ENCODE data around the gene ARG2.
A peak's percentile ranks its signal among the peaks of the same experiment; 100 is the strongest.

Gene ARG2
- total RNA-seq: 0.78 to 25.0 (median 1.3) reads per million in 9 experiments

DNA sequence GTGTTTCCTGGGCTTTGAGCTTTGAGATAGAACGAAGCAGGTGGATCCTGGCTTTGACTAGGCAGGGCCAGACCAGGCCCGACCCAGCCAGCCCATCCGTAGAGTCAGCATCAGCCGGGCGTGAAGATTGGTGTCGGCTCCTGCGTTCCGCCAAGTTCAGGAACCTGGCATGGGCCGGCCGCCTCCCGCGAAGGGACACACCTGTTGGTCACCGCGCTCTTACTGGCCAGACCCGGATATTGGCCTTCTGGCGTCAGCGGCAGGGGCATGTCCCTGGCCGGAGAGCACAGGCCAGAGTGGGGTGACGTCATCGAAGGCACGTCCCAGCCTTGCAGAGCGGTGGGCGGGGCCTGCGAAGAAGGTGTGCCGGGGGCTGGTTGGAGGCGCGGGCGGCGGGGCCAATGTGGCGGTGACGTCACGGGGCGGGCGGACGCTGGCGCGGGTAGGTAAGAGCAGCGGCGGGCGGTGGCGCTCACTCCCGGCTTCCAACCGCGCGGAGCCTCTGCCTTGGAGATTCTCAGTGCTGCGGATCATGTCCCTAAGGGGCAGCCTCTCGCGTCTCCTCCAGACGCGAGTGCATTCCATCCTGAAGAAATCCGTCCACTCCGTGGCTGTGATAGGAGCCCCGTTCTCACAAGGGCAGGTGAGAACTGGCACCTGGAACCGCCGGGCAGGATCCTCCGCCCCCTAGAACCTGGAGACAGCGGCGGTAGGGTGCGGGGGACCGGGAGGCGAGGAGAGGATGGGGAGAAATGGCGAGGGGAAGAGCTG, at the start of gene ARG2:
Gene ARG2, plus strand, starts transcription at position 475 of the 771 bp plus-strand sequence. Its CDS starts 58 bp downstream, at position 533.
- Mint-ChIP-seq H3K4me3 (peak within 1 kb of the TSS; percentile 91 to 92), H3K36me3 (ENCODE audit: insufficient read depth) (peaks cover 20% of the 10 kb centered on the region), H3K9me3 (no peaks in the 10 kb centered on the region), H3K4me1 (ENCODE audit: low read depth in 2 of 2) (peaks cover 19 to 22% of the 10 kb centered on the region in 2 donors), H3K27me3 (peaks cover 0 to 13% of the 10 kb centered on the region in 2 donors), H3K27ac (peak within 1 kb of the TSS; percentile 96)
- ATAC-seq (replicated peaks): peak; percentile 87
- peak; percentile 95 to 97 (median 97) for DNase-seq

DNA sequence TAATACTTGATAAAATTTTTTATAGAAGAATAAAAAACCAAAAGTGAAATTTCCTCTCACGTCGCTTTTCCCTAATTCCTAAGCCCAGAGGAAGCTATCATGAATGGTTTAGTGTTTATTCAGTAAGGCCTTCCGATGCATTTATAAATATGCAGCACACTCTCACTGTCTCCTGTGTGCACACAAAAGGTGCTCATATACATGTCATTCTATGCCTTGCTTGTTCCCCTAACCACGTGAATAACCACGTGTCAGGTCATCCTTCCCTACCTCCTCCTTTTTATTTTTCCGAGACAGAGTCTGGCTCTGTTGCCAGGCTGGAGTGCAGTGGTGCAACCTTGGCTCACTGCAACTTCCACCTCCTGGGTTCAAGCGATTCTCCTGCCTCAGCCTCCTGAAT, 49.3 kb upstream of the ARG2 start:
- H3K9me3 Mint-ChIP-seq: no peaks in the 10 kb centered on the region
- no peak overlapping the region for H3K27ac Mint-ChIP-seq
- H3K36me3 Mint-ChIP-seq (ENCODE audit: insufficient read depth): peaks cover 4% of the 10 kb centered on the region
- peaks cover 13 to 46% of the 10 kb centered on the region in 2 donors for H3K27me3 Mint-ChIP-seq
- no peak for ATAC-seq (replicated peaks)
- no peak overlapping the region for H3K4me3 Mint-ChIP-seq
- no peak for DNase-seq
- peaks cover 0 to 4% of the 10 kb centered on the region in 2 donors for H3K4me1 Mint-ChIP-seq (ENCODE audit: low read depth in 2 of 2)

DNA sequence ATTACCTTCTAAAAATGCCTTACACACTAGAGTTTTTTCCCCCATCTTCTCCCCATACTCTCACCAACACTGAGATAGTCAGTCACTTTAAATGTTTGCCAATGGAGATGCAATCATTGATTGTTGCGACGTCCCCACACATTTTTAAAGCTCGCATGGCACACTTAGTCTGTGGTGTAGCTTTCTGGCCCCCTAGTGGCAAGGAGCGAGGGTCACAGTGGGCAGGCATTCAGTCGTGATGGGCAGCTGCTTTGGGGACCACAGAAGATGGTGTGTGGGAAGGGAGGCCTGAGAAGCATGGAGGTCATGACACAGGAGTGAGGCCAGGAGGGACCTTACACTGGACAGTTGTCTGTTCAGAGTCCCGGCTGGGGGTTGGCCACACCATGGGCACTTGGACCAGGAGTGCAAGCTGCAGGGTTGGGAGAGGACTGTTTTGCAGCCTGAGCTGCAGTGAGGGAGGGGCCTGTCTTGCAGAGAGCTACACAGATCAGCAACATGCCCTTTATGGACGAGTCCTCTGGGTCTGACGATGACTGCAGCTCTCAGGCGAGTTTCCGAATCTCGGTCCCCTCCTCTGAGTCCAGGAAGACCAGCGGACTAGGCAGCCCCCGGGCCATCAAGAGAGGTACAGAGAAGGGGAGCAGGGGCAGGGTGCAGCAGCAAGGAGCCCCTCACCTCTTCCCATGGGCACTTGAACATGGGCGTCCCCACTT, 48.3 kb upstream of the ARG2 start:
- H3K4me1 Mint-ChIP-seq (ENCODE audit: low read depth in 2 of 2): peaks cover 0 to 4% of the 10 kb centered on the region in 2 donors
- peaks cover 13 to 41% of the 10 kb centered on the region in 2 donors for H3K27me3 Mint-ChIP-seq
- no peaks in the 10 kb centered on the region for H3K9me3 Mint-ChIP-seq
- ATAC-seq (replicated peaks): peak; percentile 98
- no peak overlapping the region for H3K4me3 Mint-ChIP-seq
- no peak overlapping the region for H3K27ac Mint-ChIP-seq
- DNase-seq: peak; percentile 62 to 64 (median 63)
- peaks cover 4% of the 10 kb centered on the region for H3K36me3 Mint-ChIP-seq (ENCODE audit: insufficient read depth)

DNA sequence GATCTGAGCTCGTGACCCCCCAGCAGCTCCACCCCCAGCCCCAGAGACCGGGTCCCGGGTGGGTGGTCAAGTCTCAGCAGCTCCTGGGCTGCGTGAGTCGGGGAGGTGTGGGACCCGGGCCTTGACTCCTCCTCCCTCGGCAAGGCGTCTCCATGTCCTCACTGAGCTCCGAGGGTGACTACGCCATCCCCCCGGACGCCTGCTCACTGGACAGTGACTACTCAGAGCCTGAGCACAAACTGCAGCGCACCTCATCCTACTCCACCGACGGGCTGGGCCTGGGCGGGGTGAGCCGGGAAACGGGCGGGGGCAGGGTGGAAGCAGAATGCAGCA, 47.8 kb upstream of the ARG2 start:
- Mint-ChIP-seq H3K36me3 (ENCODE audit: insufficient read depth) (peaks cover 4% of the 10 kb centered on the region), H3K4me3 (no peak overlapping the region), H3K27ac (no peak overlapping the region), H3K9me3 (no peaks in the 10 kb centered on the region), H3K27me3 (peaks cover 13 to 37% of the 10 kb centered on the region in 2 donors), H3K4me1 (ENCODE audit: low read depth in 2 of 2) (peaks cover 0 to 4% of the 10 kb centered on the region in 2 donors)
- ATAC-seq (replicated peaks) (no peak), DNase-seq (no peak)

DNA sequence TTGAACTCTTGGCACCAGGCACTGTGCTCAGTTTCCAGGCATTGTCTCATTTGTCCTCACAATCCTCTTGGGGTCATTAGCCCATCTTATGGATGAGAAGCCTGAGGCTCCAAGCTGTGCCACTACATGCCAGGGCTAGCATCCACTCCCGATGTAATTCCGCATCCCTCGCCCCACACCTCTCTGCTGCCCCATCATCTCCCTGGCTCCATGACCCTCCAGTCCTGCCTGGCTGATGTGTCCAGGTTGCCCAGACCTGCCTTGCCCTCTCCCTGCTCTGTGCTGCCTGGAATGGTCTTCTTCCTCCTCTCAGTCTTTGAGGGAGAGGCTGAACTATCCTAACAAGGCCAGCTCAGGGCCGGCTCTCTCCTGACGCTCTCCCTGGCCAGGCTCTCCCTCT, 47.1 kb upstream of the ARG2 start:
- H3K27me3 Mint-ChIP-seq: peaks cover 8 to 31% of the 10 kb centered on the region in 2 donors
- H3K36me3 Mint-ChIP-seq (ENCODE audit: insufficient read depth): peaks cover 7% of the 10 kb centered on the region
- H3K27ac Mint-ChIP-seq: no peak overlapping the region
- DNase-seq (no peak), ATAC-seq (replicated peaks) (no peak)
- H3K9me3 Mint-ChIP-seq: no peaks in the 10 kb centered on the region
- no peak overlapping the region for H3K4me3 Mint-ChIP-seq
- H3K4me1 Mint-ChIP-seq (ENCODE audit: low read depth in 2 of 2): peaks cover 0 to 4% of the 10 kb centered on the region in 2 donors

DNA sequence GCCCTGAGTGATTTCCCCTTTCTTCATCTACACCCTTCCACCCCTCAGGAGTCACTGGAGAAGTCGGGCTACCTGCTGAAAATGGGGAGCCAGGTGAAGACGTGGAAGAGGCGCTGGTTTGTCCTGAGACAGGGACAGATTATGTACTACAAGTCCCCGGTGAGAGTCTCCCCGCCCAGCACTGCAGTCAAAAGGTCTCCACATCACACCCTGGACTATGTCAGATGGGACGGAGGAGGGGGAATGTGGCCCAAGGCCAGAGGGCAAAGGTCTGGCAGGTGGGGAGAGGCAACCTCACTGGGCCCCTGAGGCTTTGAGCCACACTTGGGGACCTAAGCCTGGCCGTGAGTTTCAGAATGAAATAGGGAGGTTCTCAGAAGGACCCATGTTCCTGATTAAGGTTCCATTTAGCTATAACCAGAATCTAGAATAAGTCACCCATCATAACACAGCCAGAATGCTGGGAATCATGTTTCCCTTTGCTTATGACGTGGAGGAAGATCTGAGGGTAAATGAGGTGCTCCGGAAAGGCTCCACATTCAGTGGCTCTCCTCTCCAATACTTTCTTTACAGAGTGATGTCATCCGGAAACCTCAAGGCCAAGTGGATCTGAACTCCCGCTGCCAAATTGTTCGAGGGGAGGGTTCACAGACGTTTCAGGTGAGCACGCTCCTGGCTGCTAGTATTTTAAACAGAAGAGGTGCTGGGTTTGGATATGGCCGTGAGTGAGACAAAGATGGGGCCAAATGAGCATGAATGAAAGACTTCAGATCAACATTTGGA, 46.3 kb upstream of the ARG2 start:
- peaks cover 6 to 27% of the 10 kb centered on the region in 2 donors for H3K27me3 Mint-ChIP-seq
- no peak for DNase-seq

DNA sequence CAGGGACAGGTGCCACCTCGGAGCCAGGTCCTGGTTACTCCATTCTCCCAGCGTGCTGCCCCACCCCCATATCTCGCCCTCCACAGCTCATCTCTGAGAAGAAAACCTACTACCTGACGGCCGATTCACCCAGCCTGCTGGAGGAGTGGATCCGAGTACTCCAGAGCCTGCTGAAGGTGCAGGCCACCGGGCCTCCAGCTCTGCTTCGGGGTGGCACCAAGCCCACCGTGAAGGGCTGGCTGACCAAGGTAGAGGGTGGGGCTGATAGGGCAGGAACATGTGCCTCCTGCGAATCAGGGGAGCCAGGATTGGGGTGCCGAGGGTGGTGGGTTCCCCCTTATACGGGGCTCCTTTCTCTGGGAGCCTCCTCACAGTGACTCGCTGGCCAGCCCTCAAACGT, 45.6 kb upstream of the ARG2 start:
- Mint-ChIP-seq H3K27ac (no peak overlapping the region), H3K36me3 (ENCODE audit: insufficient read depth) (peaks cover 7% of the 10 kb centered on the region), H3K9me3 (no peaks in the 10 kb centered on the region), H3K27me3 (peaks cover 6 to 27% of the 10 kb centered on the region in 2 donors), H3K4me1 (ENCODE audit: low read depth in 2 of 2) (peaks cover 0 to 4% of the 10 kb centered on the region in 2 donors), H3K4me3 (no peak overlapping the region)
- ATAC-seq (replicated peaks) (no peak), DNase-seq (no peak)

More for the DNA sequence above, 46.3 kb upstream of the ARG2 start:
- Mint-ChIP-seq H3K4me3 (no peak overlapping the region), H3K27ac (no peak overlapping the region), H3K36me3 (ENCODE audit: insufficient read depth) (peaks cover 7% of the 10 kb centered on the region), H3K9me3 (no peaks in the 10 kb centered on the region), H3K4me1 (ENCODE audit: low read depth in 2 of 2) (peaks cover 0 to 4% of the 10 kb centered on the region in 2 donors)
- ATAC-seq (replicated peaks): no peak

DNA sequence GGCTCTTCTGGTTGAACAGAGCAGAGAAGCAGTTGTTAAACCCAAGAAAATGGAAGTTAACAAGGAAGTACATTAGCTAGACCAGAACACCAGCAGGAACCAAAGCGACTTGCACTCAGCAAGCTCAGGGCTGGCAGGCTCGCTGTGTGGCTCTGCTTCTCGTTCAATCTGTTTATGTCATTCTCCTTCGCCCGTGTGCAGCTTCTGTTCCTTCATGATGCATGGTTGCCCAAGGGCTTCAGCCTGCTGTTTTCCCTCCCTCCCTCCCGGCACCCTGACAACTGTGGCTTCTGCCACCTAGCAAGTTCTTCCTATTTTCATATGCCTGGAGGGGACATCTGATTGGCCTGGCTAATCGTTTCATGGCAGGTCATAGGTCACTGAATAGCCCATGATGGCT, 44.9 kb upstream of the ARG2 start:
- no peak overlapping the region for H3K4me3 Mint-ChIP-seq
- no peaks in the 10 kb centered on the region for H3K9me3 Mint-ChIP-seq
- peaks cover 0 to 4% of the 10 kb centered on the region in 2 donors for H3K4me1 Mint-ChIP-seq (ENCODE audit: low read depth in 2 of 2)
- ATAC-seq (replicated peaks): no peak
- H3K27ac Mint-ChIP-seq: no peak overlapping the region
- peaks cover 6 to 27% of the 10 kb centered on the region in 2 donors for H3K27me3 Mint-ChIP-seq
- H3K36me3 Mint-ChIP-seq (ENCODE audit: insufficient read depth): peaks cover 7% of the 10 kb centered on the region
- no peak for DNase-seq

DNA sequence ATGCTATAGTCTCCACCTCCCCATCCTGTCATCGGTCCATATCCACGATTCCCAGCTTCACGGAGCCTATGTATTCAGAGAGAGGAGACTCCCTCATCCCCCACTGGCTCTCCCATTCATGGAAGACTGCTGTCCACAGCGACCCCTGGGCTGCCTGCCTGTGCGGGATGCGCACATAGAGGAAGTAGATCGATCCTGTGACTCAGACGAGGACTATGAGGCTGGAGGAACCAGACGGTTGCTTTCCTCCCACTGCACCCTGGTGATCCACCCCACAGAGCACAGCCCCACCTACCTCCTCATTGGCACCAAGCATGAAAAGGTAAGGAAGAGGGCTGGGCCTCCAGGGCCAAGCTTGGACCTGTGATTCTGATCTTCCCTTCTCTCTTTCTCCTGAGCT, 44.0 kb upstream of the ARG2 start:
- no peak overlapping the region for H3K27ac Mint-ChIP-seq
- peaks cover 3% of the 10 kb centered on the region for H3K36me3 Mint-ChIP-seq (ENCODE audit: insufficient read depth)
- ATAC-seq (replicated peaks) (no peak), DNase-seq (no peak)
- peaks cover 0 to 4% of the 10 kb centered on the region in 2 donors for H3K4me1 Mint-ChIP-seq (ENCODE audit: low read depth in 2 of 2)
- H3K27me3 Mint-ChIP-seq: peaks cover 6 to 27% of the 10 kb centered on the region in 2 donors
- no peak overlapping the region for H3K4me3 Mint-ChIP-seq
- no peaks in the 10 kb centered on the region for H3K9me3 Mint-ChIP-seq

DNA sequence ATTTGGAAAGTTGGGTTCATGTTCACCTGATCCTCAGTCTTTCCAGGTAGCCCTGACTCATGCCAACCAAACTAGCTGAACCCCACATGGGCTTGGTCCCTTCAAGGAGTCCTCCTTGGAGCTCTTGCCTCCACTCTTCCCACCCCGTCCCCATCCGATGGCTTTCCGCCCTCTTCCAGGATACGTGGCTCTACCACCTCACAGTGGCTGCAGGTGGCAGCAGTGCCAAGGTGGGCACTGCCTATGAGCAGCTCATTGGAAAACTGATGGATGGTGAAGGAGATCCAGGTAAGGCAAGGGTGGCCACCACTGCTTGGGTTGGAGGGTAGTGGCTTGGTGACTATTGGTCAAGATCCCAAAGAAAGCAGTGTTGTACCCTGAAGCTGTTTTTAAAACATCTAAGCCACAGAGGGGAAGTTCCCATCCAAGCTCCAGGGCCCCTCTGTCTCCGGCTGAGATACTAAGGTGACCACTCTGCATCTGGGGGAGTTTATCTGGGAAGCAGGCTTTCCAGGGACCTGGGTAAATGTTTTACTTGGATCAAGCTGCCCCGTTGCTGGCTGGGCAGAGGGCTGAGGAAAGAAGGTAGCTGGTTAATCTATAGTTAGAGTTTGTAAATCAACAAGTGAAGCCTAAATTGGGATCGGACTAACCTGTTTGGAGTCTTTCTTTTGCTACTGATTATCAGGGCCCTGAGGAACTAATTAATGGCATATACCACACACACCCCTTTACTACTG, 43.3 kb upstream of the ARG2 start:
- no peaks in the 10 kb centered on the region for H3K9me3 Mint-ChIP-seq
- H3K4me1 Mint-ChIP-seq (ENCODE audit: low read depth in 2 of 2): peaks cover 0 to 1% of the 10 kb centered on the region in 2 donors
- H3K4me3 Mint-ChIP-seq: no peak overlapping the region
- DNase-seq (no peak), ATAC-seq (replicated peaks) (no peak)
- peaks cover 1 to 20% of the 10 kb centered on the region in 2 donors for H3K27me3 Mint-ChIP-seq
- H3K27ac Mint-ChIP-seq: no peak overlapping the region
- H3K36me3 Mint-ChIP-seq (ENCODE audit: insufficient read depth): peaks cover 2% of the 10 kb centered on the region

DNA sequence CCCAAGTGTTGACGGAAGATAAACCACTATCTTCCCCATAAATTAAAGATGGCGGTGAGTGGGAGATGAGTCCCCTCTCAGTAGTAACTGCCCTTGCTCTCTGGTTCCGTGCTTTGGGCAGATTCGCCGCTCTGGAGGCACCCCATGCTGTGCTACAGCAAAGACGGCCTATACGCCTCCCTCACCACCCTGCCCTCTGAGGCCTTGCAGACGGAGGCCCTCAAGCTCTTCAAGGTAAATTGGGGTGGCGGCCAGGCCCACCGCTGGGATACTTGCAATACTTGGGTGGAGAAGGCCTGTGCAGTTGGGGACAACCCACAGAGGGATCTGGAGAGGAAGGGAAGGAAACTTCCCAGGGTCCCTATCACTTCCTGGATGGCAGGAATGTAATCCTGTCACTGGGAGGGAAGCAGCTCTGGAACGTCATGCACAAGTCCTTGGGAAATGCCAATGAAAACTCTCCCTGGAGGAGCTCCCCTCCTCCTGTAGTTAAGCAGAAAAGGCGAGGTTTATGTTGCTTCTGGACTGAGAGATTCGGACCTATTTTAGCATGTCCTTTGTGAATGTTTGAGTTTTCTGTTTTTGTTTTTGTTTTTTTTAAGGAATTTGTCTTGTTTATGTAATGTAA, 42.4 kb upstream of the ARG2 start:
- Mint-ChIP-seq H3K4me1 (ENCODE audit: low read depth in 2 of 2) (no peaks in the 10 kb centered on the region), H3K9me3 (no peaks in the 10 kb centered on the region), H3K36me3 (ENCODE audit: insufficient read depth) (peaks cover 2% of the 10 kb centered on the region), H3K27me3 (peaks cover 0 to 16% of the 10 kb centered on the region in 2 donors), H3K4me3 (no peak overlapping the region), H3K27ac (no peak overlapping the region)
- no peak for DNase-seq
- no peak for ATAC-seq (replicated peaks)

DNA sequence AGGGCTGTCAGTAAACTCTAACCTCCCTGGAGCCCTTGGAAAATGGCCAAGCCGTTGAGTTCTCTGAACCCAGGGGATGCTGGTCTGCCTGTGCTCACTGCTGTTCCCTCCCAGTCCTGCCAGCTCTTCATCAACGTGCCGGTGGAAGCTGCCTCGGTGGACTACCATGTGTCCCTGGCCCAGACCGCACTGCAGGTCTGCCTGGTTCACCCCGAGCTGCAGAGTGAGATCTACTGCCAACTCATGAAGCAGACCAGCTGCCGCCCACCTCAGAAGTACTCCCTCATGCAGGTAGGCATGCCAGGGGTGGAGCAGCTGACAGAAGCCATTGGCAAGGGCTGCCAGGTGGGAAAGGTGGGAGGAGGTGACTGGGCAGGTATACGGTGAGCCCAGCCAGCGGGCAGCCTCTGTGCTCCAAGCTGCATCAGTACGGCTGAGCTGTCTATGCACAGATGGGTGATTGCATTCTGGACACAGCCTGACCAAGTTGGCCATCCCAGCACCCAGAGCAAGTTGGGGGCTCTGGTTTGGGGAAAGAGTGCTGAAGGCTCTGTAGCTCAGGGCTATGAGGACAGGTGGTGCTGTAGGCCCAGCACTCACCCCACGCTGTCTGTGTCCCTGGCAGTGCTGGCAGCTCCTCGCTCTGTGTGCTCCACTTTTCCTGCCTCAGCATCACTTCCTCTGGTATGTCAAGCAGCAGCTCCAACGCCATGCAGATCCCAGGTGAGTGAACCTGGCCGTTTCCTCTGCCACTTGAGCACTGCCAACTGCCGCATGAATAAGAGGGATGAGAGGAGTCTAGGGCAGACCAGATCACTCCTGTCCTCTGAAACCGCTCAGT, 41.6 kb upstream of the ARG2 start:
- Mint-ChIP-seq H3K9me3 (no peaks in the 10 kb centered on the region), H3K4me1 (ENCODE audit: low read depth in 2 of 2) (no peaks in the 10 kb centered on the region), H3K27ac (no peak overlapping the region), H3K27me3 (peaks cover 0 to 8% of the 10 kb centered on the region in 2 donors), H3K36me3 (ENCODE audit: insufficient read depth) (peaks cover 2% of the 10 kb centered on the region), H3K4me3 (no peak overlapping the region)
- no peak for DNase-seq
- ATAC-seq (replicated peaks): no peak

Measured in effector memory CD8-positive, alpha-beta T cell (primary cell).